ENCODE data around the gene POLD2.

The POLD2 gene

DNA sequence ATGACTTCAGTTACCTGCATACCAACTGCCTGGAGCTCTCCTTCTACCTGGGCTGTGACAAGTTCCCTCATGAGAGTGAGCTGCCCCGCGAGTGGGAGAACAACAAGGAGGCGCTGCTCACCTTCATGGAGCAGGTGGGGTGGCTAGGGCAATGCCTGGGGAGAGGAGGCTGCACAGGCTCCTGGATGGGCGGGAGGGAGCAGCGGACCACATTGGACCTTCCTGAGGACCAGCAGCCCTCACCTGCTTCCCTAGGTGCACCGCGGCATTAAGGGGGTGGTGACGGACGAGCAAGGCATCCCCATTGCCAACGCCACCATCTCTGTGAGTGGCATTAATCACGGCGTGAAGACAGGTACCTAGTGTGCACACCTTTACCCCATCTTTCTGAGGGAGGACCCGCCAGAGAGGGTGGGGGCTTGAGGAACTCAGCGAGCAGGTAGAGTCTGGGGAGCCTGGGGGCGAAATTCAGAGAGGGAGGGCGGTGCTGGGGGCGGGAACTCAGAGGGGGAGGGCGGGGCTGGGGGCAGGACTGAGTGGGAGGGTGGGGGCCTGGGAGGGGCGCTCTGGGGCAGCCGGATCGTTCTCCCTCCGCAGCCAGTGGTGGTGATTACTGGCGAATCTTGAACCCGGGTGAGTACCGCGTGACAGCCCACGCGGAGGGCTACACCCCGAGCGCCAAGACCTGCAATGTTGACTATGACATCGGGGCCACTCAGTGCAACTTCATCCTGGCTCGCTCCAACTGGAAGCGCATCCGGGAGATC is 10.2 kb downstream of the POLD2 start:
- no peak for DNase-seq (ENCODE audit: low spot score)

DNA sequence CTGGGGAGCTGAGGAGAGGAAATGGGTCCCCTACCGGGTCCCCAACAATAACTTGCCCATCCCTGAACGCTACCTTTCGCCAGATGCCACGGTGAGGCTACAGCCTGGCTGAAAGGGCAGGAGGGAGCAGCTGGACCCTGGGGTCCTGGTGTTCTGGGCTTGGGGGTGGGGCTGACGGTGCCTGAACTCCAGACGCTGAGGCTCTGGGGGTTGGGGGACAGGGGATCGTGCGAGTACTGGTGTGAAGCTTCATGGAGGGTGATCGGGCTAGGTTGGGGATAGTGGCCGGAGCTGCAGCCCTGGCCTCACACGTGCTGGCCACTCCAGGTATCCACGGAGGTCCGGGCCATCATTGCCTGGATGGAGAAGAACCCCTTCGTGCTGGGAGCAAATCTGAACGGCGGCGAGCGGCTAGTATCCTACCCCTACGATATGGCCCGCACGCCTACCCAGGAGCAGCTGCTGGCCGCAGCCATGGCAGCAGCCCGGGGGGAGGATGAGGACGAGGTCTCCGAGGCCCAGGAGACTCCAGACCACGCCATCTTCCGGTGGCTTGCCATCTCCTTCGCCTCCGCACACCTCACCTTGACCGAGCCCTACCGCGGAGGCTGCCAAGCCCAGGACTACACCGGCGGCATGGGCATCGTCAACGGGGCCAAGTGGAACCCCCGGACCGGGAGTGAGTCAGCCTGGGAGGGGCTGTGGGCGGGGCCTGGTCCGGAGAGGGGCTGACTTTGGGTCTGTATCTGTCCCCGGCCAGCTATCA is 10.9 kb downstream of the POLD2 start:
- DNase-seq (ENCODE audit: low spot score), result no peak

DNA sequence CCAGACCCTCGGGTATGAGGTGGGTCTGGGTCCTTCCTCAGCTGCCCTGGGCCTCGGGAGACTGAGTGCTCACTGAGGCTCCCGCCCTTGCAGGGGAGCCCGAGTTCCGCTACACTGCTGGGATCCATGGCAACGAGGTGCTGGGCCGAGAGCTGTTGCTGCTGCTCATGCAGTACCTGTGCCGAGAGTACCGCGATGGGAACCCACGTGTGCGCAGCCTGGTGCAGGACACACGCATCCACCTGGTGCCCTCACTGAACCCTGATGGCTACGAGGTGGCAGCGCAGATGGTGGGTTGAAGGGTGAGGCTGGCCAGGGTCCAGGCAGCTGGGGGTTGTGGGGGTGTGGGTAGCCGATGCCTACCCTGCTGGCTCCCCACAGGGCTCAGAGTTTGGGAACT is 11.6 kb downstream of the POLD2 start:
- DNase-seq (ENCODE audit: low spot score), result no peak

DNA sequence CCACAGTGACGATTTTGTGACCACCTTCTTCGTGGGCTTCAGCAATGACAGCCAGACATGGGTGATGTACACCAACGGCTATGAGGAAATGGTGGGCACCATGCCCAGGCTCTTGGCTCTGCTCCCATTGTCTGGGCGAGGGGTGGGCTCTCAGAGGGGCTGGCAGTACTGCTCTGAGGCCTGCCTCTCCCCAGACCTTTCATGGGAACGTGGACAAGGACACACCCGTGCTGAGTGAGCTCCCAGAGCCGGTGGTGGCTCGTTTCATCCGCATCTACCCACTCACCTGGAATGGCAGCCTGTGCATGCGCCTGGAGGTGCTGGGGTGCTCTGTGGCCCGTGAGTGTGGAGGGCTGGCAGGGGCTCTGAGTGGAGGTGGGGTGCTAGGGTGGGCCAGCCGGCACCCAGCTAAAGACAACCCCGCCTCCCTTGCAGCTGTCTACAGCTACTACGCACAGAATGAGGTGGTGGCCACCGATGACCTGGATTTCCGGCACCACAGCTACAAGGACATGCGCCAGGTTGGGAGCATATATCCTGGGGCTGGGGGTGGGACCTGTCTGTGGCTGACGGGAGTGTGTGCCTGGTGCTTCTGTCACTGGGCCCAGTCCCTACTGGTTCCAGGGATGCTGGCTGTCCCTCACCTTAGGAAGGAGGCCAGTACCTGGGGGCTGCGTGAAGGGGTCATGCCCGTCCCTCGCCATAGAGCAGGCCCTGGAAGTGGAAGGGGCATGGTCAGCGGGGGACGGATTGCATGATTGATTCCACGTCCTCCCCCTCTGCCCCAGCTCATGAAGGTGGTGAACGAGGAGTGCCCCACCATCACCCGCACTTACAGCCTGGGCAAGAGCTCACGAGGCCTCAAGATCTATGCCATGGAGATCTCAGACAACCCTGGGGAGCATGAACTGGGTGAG is 12.4 kb downstream of the POLD2 start:
- DNase-seq (ENCODE audit: low spot score), result no peak

DNA sequence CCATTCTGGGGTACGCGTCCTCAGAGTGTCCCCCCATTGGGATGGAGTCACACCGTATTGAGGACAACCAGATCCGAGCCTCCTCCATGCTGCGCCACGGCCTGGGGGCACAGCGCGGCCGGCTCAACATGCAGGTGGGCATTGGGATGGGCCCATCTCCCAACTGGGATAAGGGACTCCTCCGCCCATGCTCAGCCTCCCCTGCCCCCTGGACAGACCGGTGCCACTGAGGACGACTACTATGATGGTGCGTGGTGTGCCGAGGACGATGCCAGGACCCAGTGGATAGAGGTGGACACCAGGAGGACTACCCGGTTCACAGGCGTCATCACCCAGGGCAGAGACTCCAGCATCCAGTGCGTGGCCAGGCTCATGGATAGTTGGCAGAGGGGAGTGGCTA is 13.4 kb downstream of the POLD2 start:
- no peak for DNase-seq (ENCODE audit: low spot score)

DNA sequence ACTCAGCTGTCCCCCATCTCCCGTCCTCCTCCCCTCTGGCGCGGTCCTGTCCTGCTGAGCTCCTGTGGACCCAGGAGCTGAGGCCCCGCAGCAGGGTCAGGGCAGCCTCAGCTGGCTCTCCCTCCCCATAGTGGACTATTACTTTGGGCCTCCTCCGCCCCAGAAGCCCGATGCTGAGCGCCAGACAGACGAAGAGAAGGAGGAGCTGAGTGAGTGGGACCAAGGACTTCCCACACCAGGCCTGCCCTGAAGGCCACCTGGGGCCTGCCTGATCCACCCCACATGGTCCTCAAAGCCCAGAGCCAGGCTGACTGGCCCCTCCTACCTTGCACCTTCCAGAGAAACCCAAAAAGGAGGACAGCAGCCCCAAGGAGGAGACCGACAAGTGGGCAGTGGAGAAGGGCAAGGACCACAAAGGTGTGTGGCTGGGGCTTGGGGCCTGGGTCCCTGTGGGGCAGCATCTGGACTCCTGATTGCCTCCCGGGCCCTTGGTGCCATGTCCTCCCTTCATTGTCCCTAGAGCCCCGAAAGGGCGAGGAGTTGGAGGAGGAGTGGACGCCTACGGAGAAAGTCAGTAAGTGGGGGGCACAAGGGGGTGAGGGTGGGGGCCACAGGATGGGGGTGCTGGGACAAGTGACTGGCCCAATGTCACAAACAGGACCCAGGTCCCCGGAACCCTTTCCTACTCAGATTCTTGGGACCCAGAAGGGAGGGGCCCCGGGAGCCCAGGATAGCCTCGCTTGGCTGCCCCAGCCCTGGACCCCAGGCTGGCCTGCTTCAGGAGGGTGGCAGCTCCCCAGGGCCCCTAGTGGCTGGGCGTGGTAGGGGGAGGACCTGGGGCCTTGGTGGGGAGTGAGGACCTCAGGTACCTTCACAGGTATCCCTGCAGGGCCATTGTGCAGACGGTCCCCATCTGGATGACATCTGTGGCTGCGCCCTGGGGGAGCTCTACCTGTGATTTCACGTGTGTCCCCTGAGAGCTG is 14.3 kb downstream of the POLD2 start:
- DNase-seq (ENCODE audit: low spot score), result no peak

DNA sequence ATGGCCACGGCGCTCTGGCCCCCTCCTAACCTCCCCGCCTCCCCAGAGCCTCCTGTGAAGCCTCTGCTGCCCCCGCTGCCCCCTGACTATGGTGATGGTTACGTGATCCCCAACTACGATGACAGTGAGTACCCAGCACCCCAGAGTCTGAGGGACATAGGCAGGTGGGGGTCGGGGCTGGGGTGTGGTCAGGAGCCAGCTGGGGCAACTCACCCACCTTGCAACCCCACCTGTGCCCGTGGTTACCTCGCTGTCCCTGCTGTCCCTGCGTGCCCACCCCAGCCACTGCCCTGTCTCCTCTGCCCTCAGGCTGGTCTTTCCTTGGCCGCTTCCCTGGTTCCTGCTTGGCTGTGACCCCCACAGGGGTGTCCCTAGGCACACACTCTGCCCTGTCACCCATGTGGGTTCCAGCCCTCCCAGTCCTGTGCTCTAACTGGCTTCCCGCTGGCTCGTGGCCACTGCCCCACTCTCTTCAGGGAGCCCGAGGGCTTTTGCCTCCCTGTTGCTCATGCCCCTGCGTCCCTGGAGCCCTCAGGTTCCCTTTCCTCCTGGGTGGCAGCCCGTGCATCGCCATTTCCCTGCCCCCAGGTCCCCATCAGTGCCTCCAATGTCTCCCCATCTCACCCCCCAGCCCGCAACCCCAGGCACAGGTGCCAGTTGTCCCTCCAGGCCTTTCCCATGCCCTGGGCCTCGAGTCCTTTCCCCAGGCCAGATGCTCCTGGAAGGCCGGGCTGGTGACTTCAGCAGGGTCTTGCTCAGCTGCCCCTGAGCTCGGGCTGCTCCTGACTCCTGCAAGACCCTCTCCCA is 15.2 kb downstream of the POLD2 start:
- no peak for DNase-seq (ENCODE audit: low spot score)

DNA sequence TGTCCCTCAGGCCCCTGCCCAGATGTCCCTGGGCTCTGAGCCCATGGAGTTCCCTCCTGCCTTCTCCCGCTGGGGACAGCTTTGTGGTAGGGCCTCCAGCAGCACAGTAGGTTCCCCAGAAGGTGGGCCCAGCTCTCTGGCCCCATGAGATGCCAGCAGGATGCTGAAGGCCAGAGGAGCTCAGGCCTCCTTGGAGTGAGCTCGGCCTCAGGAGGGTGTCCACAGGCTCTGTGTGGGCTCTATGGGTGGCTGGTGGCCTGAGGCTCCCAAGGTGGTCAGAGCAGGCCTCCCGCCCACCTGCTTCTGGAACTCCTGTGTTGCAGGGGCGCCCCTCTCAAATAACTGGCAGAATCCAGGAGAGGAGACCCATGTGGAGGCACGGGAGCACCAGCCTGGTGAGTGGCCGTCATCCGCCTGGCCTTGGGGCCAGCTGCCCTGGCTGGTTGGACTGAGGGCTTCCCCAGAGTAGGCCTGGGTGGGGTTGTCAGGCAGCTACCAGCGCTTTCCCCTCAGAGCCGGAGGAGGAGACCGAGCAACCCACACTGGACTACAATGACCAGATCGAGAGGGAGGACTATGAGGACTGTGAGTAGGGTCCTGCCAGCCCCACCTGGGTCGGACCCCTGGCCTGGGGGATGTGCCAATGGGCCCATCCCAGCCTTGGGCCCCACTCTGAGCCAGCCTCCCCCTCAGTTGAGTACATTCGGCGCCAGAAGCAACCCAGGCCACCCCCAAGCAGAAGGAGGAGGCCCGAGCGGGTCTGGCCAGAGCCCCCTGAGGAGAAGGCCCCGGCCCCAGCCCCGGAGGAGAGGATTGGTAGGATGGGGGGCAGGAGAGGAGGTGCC is 16.0 kb downstream of the POLD2 start:
- no peak for DNase-seq (ENCODE audit: low spot score)

DNA sequence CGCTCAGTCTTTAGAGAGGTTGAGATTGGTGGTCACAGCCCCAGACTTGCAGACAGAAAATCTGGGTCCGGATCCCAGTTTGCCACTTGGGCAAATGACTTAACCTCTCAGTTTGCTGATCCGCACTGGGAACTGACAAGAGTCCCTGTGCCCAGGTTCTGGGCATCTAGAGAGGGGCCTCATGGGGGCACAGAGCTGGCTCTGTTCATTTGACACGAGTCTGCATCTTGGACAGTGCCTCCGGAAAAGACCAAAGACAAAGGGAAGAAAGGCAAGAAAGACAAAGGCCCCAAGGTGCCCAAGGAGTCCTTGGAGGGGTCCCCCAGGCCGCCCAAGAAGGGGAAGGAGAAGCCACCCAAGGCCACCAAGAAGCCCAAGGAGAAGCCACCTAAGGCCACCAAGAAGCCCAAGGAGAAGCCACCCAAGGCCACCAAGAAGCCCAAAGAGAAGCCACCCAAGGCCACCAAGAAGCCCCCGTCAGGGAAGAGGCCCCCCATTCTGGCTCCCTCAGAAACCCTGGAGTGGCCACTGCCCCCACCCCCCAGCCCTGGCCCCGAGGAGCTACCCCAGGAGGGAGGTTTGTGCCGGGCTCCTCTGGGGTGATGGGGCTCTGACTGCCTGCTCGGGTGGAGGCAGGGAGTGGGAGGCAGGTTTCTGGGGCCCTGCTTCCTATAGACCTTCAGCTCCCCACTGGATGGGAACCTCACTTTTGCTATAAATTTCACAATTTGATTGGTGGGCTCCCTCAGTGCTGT is 16.9 kb downstream of the POLD2 start:
- DNase-seq (ENCODE audit: low spot score), result no peak

DNA sequence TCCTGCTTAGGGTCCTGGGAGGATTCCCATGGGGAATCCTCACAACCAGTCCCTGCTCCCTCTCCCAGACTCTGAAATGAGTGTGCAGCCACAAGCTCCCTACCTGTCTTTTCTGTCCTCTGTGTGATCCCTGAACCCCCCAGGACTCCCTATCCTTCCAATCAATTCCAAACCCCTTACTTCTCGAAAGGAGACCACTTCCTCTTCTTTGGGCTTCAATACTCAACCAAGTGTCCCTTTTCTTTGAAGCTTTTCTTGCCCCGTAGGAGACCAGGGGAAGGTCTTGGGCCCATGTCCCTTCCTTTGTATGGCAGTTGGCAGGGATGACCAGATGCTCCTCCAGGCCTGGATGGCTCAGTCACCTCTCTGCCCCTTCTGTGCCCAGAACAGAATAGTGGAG is 17.5 kb downstream of the POLD2 start:
- DNase-seq (ENCODE audit: low spot score), result no peak

DNA sequence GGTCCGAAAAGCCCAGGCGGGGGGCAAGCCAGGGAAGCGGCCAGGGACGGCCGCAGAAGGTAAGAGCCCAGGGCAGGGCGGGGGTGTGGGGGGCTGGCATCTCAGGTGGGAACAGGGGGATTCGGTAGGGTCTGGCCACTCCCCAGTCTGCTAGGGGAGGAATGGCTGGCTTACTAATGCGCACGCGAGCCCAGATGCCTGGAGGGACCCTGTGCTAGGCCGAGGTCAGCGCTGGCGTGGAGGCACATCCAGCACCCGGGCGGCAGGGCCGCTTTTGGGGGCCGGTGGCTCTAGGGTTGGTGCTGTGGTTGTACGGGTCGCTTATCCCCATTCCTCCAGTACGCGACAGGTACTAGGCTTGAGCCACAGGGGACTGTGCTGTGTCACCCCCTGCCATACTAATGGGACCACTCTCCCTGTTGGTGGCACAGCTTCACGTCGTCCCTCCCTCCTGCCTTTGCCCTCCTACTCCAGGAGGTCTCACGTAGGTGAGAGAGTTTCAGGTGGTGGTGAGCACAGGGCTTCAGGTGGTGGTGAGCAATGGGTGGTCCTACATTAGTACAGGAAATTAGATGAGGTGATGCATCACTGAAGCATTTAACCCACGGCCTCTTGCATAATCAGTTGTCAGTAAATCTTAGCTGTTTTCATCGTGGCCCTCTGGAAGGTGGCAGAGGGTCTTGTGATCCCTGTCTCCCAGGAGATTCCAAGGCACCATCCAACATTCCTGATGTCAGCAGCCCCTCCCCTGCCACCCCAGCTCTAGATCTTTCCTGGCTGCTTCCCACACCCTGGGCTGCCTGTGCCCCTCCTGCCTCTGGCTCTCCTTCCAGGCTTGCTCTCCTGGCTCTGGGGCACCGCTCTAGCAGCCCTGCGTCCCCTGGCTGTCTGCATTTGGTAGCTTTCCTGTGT is 18.2 kb downstream of the POLD2 start:
- DNase-seq (ENCODE audit: low spot score), result peak; percentile 72

DNA sequence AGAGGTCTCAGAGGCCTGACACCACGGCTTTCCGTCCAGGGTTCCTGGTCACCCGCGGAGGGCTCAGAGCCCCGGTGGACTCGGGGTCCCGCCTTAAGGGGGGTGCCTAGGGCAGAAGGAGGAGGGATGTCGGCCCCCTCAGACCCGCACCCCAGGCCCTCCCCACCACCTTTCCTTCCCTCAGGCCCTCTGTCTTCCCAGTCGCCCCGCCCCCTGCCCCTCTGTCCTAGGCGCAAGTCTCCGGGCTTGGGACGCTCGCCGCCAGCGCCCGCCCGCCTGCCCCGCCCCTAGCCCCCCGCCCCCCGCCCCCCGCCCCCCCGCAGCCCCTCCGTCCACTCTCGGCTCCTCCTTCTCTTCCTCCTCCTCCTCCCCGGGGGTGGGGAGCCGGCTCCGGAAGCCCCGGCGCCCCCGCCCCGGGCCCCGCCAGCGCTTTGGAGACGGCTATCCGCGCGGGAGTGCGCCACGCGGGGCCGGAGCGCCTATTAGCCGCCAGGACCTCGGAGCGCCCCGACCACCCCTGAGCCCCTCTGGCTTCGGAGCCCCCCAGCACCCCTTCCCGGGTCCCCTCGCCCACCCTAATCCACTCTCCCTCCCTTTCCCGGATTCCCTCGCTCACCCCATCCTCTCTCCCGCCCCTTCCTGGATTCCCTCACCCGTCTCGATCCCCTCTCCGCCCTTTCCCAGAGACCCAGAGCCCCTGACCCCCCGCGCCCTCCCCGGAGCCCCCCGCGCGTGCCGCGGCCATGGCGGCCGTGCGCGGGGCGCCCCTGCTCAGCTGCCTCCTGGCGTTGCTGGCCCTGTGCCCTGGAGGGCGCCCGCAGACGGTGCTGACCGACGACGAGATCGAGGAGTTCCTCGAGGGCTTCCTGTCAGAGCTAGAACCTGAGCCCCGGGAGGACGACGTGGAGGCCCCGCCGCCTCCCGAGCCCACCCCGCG is 19.2 kb downstream of the POLD2 start, which contains the start of gene AEBP1:
AEBP1 (plus strand) TSS at position 423 of the 937 bp plus-strand sequence; CDS start at position 744, 321 bp downstream.
- DNase-seq (ENCODE audit: low spot score), result peak; percentile 12

DNA sequence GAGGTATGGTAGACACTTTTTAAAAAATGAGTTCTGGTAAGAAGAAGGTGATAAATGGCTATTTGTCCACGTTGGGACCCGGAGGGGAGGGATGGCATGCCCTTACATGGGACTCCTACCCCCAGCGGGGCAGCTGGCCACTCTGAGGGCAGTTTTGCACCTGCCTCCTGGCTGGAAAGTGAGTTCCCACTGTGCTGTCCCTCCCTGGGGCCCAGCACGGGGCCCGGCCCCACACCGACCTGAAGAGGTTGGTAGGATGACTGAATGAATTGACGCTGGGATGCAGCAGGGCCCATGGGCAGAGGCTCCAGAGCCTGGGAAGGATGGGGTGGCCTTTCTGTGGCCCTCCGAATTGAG is 19.8 kb downstream of the POLD2 start:
- DNase-seq (ENCODE audit: low spot score), result no peak

DNA sequence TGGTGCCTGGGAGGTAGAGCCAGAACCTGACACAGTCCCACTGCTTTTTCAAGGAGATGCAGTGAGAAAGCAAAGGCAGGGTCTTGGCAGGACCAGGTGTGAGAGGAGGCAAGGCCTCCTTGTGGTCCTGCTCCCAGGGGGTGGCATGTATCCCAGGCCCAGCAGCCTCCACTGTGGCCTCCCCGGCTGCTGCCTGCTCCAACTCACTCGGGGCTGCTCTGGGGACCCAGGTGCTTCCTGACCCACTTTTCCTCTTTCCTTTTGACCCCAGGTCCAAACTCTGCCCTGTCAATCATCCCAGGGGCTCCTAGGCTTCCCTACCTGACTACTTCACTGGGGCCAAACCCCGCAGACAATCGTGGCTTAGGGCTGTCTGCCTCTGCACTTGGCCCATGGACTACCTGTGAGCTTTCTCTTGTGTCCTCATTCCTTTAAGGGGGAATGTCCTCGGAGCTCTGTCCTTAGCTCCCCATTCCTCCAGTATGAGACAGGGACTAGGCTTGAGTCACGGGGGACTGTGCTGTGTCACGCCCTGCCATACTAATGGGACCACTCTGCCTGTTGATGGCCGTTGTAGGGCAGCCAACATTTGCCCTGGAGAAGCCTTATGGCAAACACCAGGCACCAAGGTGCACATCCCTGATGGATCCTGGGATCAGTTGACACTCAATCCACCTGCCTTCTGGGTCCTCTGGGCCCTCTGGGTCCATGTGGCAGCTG is 20.3 kb downstream of the POLD2 start:
- no peak for DNase-seq (ENCODE audit: low spot score)

DNA sequence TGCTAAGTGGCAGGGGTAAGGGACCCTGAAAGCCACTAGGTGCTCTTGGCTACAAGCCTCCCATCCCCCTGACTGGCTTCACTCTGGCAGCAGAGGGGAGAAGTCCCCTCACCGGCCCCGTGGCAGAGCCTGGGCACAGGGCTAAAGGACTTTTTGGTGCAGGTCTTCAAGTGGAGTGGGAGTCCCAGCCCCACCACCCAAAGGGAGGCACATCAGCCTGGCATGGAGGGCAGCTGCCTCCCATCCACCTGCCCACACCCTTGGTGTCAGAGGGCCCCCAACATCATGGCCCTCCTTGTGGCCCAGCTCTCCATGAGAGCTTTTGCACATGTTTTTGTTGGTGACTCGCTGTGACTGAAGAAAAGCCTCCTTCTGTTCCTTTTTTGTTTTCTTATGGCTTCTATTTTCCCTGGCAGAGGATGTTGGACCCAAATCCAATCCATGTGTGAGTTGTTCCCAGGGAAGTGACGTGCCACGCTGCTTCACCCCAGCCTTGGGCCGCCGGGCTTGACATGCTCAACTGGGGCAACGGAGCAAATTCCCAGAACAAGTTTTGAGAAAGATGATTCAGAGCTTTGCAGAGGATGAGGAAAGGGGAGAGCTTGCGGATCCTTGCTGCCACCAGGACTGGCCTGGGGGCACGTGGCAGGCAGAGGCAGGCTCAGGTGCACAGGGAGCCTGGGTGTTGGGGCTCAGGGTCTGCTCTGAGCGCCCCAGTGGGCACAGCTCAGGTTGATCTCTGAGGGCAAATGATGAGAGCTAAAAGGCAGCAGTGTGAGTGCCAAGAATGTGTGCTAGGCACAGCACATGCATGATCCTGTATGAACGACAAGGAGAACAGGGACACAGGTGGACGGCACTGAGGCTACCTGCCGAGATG is 21.1 kb downstream of the POLD2 start:
- peak; percentile 44 for DNase-seq (ENCODE audit: low spot score)
